Epithelial cell of proximal tubule (primary cell): Measurements from ENCODE around the gene MRPS2. TPM values are rescaled to one million over a fixed set of nuclear protein-coding genes. Genes with fewer than 3 reads are reported as not detected.

Experiments used
- DNase-seq: peaks from one replicate; pipeline ENCODE4 v3.0.0-alpha.2; 2011; ENCODE audit warnings: low read depth
- H3K4me3 ChIP-seq: 2 replicates; pipeline ENCODE4 v1.5.1; 2011; ENCODE audit warnings: low read depth, mild to moderate bottlenecking, low read length
- total RNA-seq: library from RNA; depleted of rRNA; stranded (reverse); fragments of >200 nt; gene quantifications from 2 replicates; pipeline ENCODE4 v1.2.3, GENCODE V29; 2015
- TF ChIP-seq, protein P1 (sequence below): conservative IDR thresholded peaks from 2 replicates; pipeline ENCODE4 v1.5.1; 2012; ENCODE audit warnings: low read depth, mild to moderate bottlenecking, low read length

MRPS2 gene
- total RNA-seq, 1 donor from 2014 or later, result 68.1 TPM

DNA sequence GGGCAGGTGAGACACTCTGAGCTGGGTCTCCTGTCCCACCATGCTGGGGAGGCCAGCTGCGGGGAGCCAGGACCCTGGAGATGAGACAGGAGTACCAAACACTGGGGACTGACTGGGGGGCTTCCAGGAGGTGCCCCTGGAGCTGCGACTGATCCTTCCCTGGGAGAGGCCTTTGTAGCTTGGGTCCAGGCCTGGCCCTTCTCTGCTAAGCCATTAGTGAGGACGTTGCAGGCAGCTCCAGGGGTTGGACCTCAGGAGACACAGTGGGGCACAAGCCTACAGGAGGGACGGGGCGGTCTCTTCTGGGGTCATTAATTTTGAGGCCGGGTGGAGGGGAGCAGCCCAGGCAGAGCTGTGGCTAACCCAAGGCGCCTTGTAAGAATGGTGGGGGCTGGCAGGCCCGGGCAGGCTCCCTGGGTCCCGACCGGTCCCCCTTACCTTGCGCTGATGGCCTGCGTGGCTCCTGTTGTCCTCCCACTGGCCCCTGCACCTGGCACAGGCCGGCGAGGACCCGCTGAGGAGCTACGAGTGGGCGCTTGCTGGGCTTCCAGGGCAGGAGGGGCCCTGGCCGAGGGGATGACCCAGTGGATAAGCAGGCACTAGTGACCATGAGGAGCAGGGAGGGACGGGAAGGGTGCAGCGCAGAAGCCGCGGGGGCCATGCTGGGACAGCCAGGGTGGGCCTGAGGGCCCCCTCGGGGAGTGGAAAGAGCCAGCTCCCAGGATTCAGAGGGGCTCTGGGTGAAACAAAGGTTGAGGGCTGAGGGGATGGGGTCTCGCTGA is 5.1 kb downstream of the MRPS2 start:
- no peak for DNase-seq
- H3K4me3 ChIP-seq, result no peak overlapping the region
- TF ChIP-seq, protein P1, sequence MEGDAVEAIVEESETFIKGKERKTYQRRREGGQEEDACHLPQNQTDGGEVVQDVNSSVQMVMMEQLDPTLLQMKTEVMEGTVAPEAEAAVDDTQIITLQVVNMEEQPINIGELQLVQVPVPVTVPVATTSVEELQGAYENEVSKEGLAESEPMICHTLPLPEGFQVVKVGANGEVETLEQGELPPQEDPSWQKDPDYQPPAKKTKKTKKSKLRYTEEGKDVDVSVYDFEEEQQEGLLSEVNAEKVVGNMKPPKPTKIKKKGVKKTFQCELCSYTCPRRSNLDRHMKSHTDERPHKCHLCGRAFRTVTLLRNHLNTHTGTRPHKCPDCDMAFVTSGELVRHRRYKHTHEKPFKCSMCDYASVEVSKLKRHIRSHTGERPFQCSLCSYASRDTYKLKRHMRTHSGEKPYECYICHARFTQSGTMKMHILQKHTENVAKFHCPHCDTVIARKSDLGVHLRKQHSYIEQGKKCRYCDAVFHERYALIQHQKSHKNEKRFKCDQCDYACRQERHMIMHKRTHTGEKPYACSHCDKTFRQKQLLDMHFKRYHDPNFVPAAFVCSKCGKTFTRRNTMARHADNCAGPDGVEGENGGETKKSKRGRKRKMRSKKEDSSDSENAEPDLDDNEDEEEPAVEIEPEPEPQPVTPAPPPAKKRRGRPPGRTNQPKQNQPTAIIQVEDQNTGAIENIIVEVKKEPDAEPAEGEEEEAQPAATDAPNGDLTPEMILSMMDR, result no peak

DNA sequence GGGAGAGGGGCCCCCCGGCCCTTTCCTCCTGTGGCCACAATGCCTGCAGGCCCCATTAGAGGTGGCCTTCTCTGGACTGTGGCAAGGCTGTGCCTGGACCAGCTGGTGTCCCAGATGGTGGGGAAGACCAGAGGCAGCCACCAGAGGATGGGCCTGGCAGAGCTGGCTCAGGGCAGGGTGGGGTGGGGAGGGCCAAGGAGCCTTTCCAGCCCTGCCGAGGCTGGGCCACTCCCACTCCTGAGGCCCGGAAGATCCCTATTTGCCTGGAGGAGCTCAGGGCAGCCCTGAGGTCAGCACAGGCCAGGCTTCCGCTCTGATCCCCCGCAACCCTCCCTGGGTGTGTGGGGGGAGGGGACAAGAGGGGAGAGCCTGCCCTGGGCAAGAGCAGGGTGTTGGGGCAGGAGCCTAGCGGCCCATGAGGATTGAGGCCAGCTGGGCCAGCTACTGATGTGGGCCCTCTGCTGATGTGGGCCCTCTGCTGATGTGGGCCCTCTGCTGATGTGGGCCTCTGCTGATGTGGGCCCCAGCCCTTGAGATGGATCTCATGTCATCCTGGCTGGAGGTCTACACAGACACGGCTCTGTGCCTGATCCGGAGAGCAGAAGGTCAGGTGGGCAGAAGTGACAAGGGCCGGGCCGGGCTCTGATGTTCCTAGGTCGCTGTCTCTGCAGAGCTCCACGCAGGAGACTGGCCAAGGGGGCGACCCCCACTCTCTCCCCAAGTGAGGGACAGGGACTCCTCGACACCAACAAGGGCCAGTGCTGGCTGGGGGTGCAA is 6.0 kb downstream of the MRPS2 start:
- TF ChIP-seq, protein P1, result no peak
- no peak for DNase-seq
- no peak overlapping the region for H3K4me3 ChIP-seq

DNA sequence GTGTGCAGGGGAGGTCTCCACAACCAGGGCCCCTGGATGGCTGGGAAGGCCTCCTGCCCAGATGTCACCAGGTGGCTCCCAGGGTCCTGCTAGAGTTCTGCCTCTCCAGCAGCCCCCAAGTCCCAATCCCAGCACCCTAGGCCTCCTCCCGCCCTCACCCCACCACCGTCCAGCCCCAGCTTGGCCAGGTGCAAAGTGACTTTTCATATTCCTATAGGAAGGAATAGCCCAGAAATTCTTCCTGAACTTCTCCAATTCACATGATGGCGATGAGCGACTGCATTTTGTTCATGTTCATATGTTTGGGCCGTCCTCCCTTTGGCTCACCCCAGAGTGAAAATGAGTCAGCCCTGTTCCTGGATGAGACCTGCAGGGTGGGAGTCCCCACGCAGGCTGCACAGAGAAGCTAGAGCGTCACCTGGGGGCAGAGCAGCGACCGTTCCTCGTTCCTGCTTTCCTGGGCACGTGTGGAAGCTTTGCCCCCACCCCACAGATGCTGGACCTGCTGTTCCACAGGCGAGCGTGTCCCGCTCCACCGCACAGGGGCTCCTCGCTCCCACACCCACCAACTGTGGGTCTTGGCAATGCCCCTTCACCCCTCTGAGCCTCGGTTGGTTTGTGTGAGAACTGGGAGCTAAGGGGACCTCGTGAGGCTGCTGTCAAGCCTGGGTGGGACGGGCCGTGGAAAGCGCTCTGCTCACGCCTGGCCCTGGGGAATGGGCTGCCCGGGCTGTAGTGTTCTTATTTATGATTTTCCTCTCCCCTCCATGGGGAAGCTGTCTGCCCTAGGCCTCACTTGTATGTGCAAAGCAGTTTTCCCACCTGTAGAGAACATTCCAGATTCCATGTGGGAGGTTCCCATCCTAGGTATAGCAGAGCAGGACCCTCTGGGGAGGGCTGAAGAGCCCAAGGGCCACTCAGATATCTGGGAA is 6.9 kb downstream of the MRPS2 start:
- TF ChIP-seq, protein P1, result no peak
- no peak for DNase-seq

DNA sequence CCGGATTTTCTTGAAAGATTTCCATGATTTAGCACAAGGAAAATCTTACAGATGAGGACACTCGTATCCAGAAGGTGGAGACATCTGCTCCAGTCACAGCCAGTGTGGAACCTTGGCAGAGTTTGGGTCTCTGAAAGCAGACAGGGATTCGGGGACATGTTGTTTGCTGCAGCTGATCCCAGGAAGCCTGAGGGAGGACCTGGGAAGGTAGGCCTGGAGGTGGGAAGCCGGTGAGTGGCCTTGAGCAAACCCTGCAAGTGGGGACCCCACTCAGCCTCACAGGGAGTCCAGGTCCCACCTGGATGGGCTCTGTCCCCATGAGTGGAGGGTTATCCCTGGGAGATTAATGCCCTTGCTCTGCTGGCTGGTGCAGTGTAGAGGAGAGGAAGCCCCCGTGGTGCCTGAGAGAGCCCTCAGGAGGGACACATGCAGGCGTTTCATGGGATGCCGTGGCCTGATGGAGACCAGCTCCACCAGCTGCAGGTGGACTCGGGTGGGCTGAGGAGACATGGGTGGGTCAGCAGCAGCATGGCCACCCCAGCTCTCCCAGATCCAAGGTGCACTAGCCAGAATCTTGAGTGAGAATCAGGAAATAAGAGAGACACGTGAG is 7.8 kb downstream of the MRPS2 start:
- no peak for DNase-seq
- no peak overlapping the region for H3K4me3 ChIP-seq
- TF ChIP-seq, protein P1, result no peak

More for the DNA sequence above, 6.9 kb downstream of the MRPS2 start:
- no peak overlapping the region for H3K4me3 ChIP-seq

DNA sequence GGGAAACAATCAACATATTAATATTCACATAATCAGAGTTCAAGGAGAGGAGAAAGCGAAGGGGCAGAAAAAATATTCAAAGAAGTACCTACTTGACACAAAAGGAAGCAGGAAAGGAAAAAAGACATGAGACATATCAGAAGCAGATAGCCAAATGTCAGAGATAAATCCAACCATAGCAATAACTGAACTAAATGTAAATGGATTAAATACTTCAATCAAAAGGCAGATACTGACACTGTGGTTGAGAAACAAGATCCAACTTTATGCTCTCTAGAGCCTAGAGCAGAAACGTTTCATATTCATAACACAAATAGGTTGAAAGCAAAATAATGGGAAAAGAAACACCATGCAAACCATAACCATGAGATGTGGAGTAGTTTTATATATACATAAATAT is 9.0 kb downstream of the MRPS2 start:
- TF ChIP-seq, protein P1, result no peak
- no peak overlapping the region for H3K4me3 ChIP-seq
- DNase-seq, result no peak

DNA sequence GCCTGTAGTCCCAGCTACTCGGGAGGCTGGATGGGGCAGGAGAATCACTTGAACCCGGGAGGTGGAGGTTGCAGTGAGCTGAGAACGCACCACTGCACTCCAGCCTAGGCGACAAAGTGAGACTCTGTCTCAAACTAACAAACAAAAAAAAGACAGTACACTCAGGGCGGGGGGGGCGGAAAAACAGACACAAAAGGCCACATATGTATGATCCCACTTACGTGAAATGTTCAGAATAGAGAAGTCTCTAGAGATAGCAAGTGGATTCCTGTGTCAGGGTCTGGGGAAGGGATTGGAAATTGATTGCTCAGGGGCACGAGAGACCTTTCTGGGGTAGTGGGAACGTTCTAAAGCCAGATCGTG is 11.7 kb downstream of the MRPS2 start:
- TF ChIP-seq, protein P1, result no peak
- DNase-seq, result no peak
- no peak overlapping the region for H3K4me3 ChIP-seq
